HepG2 (cell line): Measurements from ENCODE around the gene TSC22D4. TPM values are rescaled to one million over a fixed set of nuclear protein-coding genes. Genes with fewer than 3 reads are reported as not detected.
A peak's percentile ranks its signal among the peaks of the same experiment; 100 is the strongest.

Source experiments
- FOXO1 ChIP-seq: sonication (generic); formaldehyde crosslinking; IDR thresholded peaks from 2 replicates; pipeline ENCODE4 v1.4.0; 2020; ENCODE audit warnings: missing genetic modification reagents
- GATAD1 ChIP-seq: IDR thresholded peaks from 2 replicates; pipeline ENCODE4 v1.6.1; 2016; ENCODE audit warnings: missing genetic modification reagents, missing compliant biosample characterization
- HDAC1 ChIP-seq: sonication (generic); formaldehyde crosslinking; IDR thresholded peaks from 2 replicates; pipeline ENCODE4 v1.5.1; 2020; ENCODE audit warnings: mild to moderate bottlenecking, missing genetic modification reagents
- IKZF5 ChIP-seq: IDR thresholded peaks from 2 replicates; pipeline ENCODE4 v1.6.1; 2018; ENCODE audit warnings: missing genetic modification reagents, mild to moderate bottlenecking, missing compliant biosample characterization
- KAT7 ChIP-seq: IDR thresholded peaks from 2 replicates; pipeline ENCODE4 v1.6.1; 2018; ENCODE audit warnings: borderline replicate concordance, missing compliant biosample characterization
- KDM2A ChIP-seq: sonication (generic); formaldehyde crosslinking; IDR thresholded peaks from 2 replicates; pipeline ENCODE4 v1.4.0; 2020; ENCODE audit warnings: low read depth, missing genetic modification reagents, borderline replicate concordance
- RARA ChIP-seq: IDR thresholded peaks from 2 replicates; pipeline ENCODE4 v1.6.1; 2016; ENCODE audit warnings: missing genetic modification reagents, missing compliant biosample characterization
- REL ChIP-seq: sonication (generic); formaldehyde crosslinking; conservative IDR thresholded peaks from 2 replicates; pipeline ENCODE4 v1.8.0; 2022; ENCODE audit warnings: mild to moderate bottlenecking, missing genetic modification reagents, moderate library complexity
- RXRA ChIP-seq: sonication (generic); formaldehyde crosslinking; IDR thresholded peaks from 2 replicates; pipeline ENCODE4 v1.5.1; 2020; ENCODE audit warnings: missing genetic modification reagents
- TAF15 ChIP-seq: fragments of 200-400 bp; formaldehyde crosslinking; IDR thresholded peaks from one replicate; pipeline ENCODE4 v1.6.1; 2018; ENCODE audit warnings: mild to moderate bottlenecking, low read depth, low read length; ENCODE audit not compliant: poor library complexity, severe bottlenecking
- THAP11 ChIP-seq: IDR thresholded peaks from 2 replicates; pipeline ENCODE4 v1.6.1; 2016; ENCODE audit warnings: missing biosample characterization, missing genetic modification reagents
- TOPORS ChIP-seq: sonication (generic); formaldehyde crosslinking; IDR thresholded peaks from 2 replicates; pipeline ENCODE4 v1.8.0; 2023; ENCODE audit warnings: mild to moderate bottlenecking, missing genetic modification reagents
- YEATS2 ChIP-seq: sonication (generic); formaldehyde crosslinking; IDR thresholded peaks from 2 replicates; pipeline ENCODE4 v1.4.0; 2020; ENCODE audit warnings: missing genetic modification reagents, borderline replicate concordance
- ZNF264 ChIP-seq: sonication (generic); formaldehyde crosslinking; IDR thresholded peaks from 2 replicates; pipeline ENCODE4 v1.4.0; 2020; ENCODE audit warnings: missing genetic modification reagents
- ZNF343 ChIP-seq: sonication (generic); formaldehyde crosslinking; IDR thresholded peaks from 2 replicates; pipeline ENCODE4 v1.4.0; 2020; ENCODE audit warnings: mild to moderate bottlenecking, missing genetic modification reagents
- ZNF546 ChIP-seq: sonication (generic); formaldehyde crosslinking; conservative IDR thresholded peaks from 2 replicates; pipeline ENCODE4 v1.8.1; 2023; ENCODE audit warnings: mild to moderate bottlenecking, missing genetic modification reagents
- polyA plus RNA-seq, 8 experiments: library from polyadenylated mRNA; depleted of rRNA in 3 of 8; stranded (reverse) in 7 of 8; unstranded in 1 of 8; fragments of >200 nt; fragmentation: Illumina TruSeq in 4 of 8; extraction: Trizol in 4 of 8; gene quantifications; 2 replicates each; pipeline versions ENCODE4 v1.2.1 to v1.2.3, GENCODE V29; 2011 to 2016; ENCODE audit warnings: low read depth in 4 of 8, missing spikeins in 1 of 8, mixed read lengths in 1 of 8; ENCODE audit not compliant: insufficient read depth in 1 of 8
- total RNA-seq, 5 experiments: library from RNA; depleted of rRNA; stranded (reverse); fragments of >200 nt; fragmentation: Illumina TruSeq; extraction: Trizol; gene quantifications; 2 replicates each; pipeline ENCODE4 v1.2.3, GENCODE V29; 2016; ENCODE audit warnings: low read depth in 1 of 5
- TF ChIP-seq, protein P1 (sequence below): sonication (generic); formaldehyde crosslinking; IDR thresholded peaks from 2 replicates; pipeline ENCODE4 v1.5.0; 2020; ENCODE audit warnings: mild to moderate bottlenecking, missing genetic modification reagents, moderate library complexity
- TF ChIP-seq, protein P2 (sequence below): IDR thresholded peaks from 2 replicates; pipeline ENCODE4 v1.6.1; 2016; ENCODE audit warnings: mild to moderate bottlenecking
- TF ChIP-seq, protein P3 (sequence below): sonication (generic); formaldehyde crosslinking; IDR thresholded peaks from 2 replicates; pipeline ENCODE4 v1.5.1; 2020; ENCODE audit warnings: mild to moderate bottlenecking, missing genetic modification reagents, moderate library complexity

The TSC22D4 gene
- total and polyA plus RNA-seq, 2 of the 13 experiments (the other 11 are each of a cell fraction or from before 2014, with no cell fraction given) = 7.7 to 8.7 TPM

DNA sequence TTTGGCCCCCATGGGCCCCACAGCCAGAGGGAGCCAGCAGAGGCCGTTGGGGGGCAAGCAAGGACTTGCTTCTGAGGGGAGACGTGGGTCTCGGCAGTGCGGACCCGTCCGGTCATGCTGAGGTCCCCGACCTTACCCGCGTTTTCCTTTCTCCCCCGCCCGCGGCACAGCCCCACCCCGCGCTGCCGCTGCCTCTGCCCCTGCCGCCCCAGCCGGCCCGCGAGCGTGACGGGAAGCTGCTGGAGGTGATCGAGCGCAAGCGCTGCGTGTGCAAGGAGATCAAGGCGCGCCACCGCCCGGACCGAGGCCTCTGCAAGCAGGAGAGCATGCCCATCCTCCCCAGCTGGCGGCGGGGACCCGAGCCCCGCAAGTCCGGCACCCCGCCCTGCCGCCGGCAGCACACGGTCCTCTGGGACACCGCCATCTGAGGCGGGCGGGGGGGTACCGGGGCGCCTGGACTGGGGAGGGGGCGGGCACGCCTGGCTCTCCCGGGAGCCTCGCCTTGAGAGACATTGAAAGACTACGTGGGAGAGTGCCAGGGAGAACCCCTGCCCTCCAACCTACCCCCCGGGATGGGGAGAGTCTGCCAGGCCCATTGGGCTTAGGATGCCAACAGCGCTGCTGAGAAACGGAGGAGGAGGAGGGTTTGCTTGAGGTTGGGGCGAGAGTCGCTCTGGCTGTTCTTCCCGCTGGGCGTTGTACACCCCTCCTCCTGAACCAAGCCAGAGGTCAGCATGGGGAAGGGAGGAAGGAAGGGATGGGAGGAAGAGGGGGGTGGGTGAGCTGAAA lies 14.7 kb upstream of the TSC22D4 start (continued):
- 0 out of 2 replicates have a peak, but pooled peaks have one; percentile 28 for TF ChIP-seq RARA (CRISPR knock-in tag)
- peak; percentile 42; the same call in 1 of the 2 replicates for TF ChIP-seq IKZF5 (CRISPR knock-in tag)
- TF ChIP-seq, protein P1, sequence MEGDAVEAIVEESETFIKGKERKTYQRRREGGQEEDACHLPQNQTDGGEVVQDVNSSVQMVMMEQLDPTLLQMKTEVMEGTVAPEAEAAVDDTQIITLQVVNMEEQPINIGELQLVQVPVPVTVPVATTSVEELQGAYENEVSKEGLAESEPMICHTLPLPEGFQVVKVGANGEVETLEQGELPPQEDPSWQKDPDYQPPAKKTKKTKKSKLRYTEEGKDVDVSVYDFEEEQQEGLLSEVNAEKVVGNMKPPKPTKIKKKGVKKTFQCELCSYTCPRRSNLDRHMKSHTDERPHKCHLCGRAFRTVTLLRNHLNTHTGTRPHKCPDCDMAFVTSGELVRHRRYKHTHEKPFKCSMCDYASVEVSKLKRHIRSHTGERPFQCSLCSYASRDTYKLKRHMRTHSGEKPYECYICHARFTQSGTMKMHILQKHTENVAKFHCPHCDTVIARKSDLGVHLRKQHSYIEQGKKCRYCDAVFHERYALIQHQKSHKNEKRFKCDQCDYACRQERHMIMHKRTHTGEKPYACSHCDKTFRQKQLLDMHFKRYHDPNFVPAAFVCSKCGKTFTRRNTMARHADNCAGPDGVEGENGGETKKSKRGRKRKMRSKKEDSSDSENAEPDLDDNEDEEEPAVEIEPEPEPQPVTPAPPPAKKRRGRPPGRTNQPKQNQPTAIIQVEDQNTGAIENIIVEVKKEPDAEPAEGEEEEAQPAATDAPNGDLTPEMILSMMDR (CRISPR knock-in tag) = peak; percentile 69
- TF ChIP-seq RXRA (CRISPR knock-in tag) = peak; percentile 72
- TF ChIP-seq ZNF343 (CRISPR knock-in tag) = 0 out of 2 replicates have a peak, but pooled peaks have one; percentile 39
- TF ChIP-seq KAT7 (CRISPR knock-in tag) = peak; percentile 33; the same call in 1 of the 2 replicates
- TF ChIP-seq FOXO1 (CRISPR knock-in tag) = 0 out of 2 replicates have a peak, but pooled peaks have one; percentile 5
- TF ChIP-seq ZNF264 (CRISPR knock-in tag) = 0 out of 2 replicates have a peak, but pooled peaks have one; percentile 28
- TF ChIP-seq, protein P2, sequence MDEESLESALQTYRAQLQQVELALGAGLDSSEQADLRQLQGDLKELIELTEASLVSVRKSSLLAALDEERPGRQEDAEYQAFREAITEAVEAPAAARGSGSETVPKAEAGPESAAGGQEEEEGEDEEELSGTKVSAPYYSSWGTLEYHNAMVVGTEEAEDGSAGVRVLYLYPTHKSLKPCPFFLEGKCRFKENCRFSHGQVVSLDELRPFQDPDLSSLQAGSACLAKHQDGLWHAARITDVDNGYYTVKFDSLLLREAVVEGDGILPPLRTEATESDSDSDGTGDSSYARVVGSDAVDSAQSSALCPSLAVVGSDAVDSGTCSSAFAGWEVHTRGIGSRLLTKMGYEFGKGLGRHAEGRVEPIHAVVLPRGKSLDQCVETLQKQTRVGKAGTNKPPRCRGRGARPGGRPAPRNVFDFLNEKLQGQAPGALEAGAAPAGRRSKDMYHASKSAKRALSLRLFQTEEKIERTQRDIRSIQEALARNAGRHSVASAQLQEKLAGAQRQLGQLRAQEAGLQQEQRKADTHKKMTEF (CRISPR knock-in tag) = peak; percentile 56; the same call in 1 of the 2 replicates
- TF ChIP-seq TAF15 = peak; percentile 70
- TF ChIP-seq THAP11 = peak; percentile 44; the same call in 1 of the 2 replicates
- no peak for TF ChIP-seq YEATS2 (CRISPR knock-in tag)
- TF ChIP-seq GATAD1 (CRISPR knock-in tag) = no peak
- TF ChIP-seq ZNF546 (CRISPR knock-in tag) = no peak
- TF ChIP-seq TOPORS (CRISPR knock-in tag) = no peak
- peak; percentile 60; the same call in 1 of the 2 replicates for TF ChIP-seq REL (CRISPR knock-in tag)
- TF ChIP-seq, protein P3, sequence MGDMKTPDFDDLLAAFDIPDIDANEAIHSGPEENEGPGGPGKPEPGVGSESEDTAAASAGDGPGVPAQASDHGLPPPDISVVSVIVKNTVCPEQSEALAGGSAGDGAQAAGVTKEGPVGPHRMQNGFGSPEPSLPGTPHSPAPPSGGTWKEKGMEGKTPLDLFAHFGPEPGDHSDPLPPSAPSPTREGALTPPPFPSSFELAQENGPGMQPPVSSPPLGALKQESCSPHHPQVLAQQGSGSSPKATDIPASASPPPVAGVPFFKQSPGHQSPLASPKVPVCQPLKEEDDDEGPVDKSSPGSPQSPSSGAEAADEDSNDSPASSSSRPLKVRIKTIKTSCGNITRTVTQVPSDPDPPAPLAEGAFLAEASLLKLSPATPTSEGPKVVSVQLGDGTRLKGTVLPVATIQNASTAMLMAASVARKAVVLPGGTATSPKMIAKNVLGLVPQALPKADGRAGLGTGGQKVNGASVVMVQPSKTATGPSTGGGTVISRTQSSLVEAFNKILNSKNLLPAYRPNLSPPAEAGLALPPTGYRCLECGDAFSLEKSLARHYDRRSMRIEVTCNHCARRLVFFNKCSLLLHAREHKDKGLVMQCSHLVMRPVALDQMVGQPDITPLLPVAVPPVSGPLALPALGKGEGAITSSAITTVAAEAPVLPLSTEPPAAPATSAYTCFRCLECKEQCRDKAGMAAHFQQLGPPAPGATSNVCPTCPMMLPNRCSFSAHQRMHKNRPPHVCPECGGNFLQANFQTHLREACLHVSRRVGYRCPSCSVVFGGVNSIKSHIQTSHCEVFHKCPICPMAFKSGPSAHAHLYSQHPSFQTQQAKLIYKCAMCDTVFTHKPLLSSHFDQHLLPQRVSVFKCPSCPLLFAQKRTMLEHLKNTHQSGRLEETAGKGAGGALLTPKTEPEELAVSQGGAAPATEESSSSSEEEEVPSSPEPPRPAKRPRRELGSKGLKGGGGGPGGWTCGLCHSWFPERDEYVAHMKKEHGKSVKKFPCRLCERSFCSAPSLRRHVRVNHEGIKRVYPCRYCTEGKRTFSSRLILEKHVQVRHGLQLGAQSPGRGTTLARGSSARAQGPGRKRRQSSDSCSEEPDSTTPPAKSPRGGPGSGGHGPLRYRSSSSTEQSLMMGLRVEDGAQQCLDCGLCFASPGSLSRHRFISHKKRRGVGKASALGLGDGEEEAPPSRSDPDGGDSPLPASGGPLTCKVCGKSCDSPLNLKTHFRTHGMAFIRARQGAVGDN (CRISPR knock-in tag) = peak; percentile 91
- TF ChIP-seq HDAC1 (CRISPR knock-in tag) = peak; percentile 18; the same call in 1 of the 2 replicates
- peak; percentile 85; the same call in 1 of the 2 replicates for TF ChIP-seq KDM2A (CRISPR knock-in tag)
